ENCODE results near the gene CABLES1. TPM values are rescaled to one million over a fixed set of nuclear protein-coding genes. Genes with fewer than 3 reads are reported as not detected.

The CABLES1 gene
- total and polyA plus RNA-seq, 2 of the 4 experiments (the other 2 are of a cell fraction): 4.7 to 5.7 TPM

DNA sequence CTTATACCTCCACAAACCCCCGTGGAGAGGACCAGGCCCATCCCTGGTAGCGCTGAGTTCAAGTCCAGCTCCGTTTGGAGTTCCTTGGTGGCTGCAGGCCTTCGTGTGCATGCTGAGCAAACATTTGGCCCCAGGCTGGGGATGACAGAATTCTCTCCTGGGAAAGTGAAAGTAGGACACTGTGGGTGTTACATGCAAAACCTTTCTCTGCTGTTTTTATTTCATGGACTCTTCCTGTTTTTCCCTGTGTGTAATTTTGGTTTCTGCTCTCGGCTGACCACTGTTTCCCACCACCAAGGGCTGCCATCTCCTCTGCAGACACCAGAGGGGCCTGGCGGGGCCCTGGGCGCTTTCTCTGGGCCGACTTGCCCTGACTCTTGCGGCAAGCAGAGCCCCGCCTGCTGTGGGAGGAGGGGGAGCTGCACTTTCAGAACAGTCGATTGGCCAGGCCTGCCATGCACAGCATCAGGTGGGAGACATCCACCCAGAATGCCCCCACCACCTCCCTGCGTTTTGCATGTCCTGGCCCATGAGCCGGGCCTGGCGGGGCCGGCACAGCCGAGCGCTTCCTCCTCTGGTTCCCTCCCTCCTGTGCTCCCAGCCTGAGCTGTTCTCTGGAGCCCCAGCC is 102.4 kb downstream of the CABLES1 start:
- 0 out of 2 replicates have a peak overlapping the region, but pooled peaks have one; percentile 8 for H2BK20ac ChIP-seq (ENCODE audit: low read depth, low read length)
- peak; percentile 68 for ATAC-seq (ENCODE audit: low read depth)
- dilution Hi-C loops (cut with HindIII; ENCODE audit: low sequenced_read_pairs, unreplicated experiment): no loop called here
- no peak overlapping the region for H3K23ac ChIP-seq (ENCODE audit: low read depth, low read length)
- peaks cover 13% of the 10 kb centered on the region for H3K4me1 ChIP-seq (ENCODE audit: control insufficient read depth, insufficient read depth, low read length)
- peak overlapping the region; percentile 33; the same call in 1 of the 2 replicates for H3K27ac ChIP-seq (ENCODE audit: insufficient read depth, low read length)
- BruUV-seq (replicated peaks): no TSS peak
- no peaks in the 10 kb centered on the region for H3K27me3 ChIP-seq (ENCODE audit: control insufficient read depth, insufficient read depth, low read length)
- no peaks in the 10 kb centered on the region for H4K20me1 ChIP-seq (ENCODE audit: insufficient read depth, low read length)
- intact Hi-C loops (cut with micrococcal nuclease): no loop called here
- H3K18ac ChIP-seq (ENCODE audit: low read depth, low read length): no peak overlapping the region
- ChIA-PET POLR2A (ENCODE audit: unreplicated experiment) (no interaction called here), CTCF (no interaction called here)
- in situ Hi-C loops (cut with MboI; ENCODE audit: low sequenced_read_pairs): no loop called here
- H4K8ac ChIP-seq (ENCODE audit: low read depth in 2 of 2, low read length in 2 of 2): peak overlapping the region in 1 of 2 experiments; percentile 59; a peak in 3 of 4 replicates
- peak overlapping the region; percentile 39; the same call in 1 of the 2 replicates for H3K4me2 ChIP-seq (ENCODE audit: low read depth, low read length)
- H3K9me3 ChIP-seq (ENCODE audit: control insufficient read depth, insufficient read depth, low read length): no peaks in the 10 kb centered on the region
- H2BK5ac ChIP-seq (ENCODE audit: low read depth, low read length, poor library complexity, severe bottlenecking): peak overlapping the region; percentile 18
- peaks cover 46% of the 10 kb centered on the region for H3K36me3 ChIP-seq (ENCODE audit: control insufficient read depth, insufficient read depth, low read length)
- peak overlapping the region; percentile 20; the same call in 1 of the 2 replicates for H2BK120ac ChIP-seq (ENCODE audit: low read depth, low read length)
- 0 out of 2 replicates have a peak overlapping the region, but pooled peaks have one; percentile 3 for H3K9ac ChIP-seq (ENCODE audit: low read depth, low read length)
- H3K4me3 ChIP-seq (ENCODE audit: insufficient read depth, low read depth, low read length): no peak overlapping the region
- H3K14ac ChIP-seq (replicated peaks; ENCODE audit: low read depth, low read length): 0 out of 2 replicates have a peak overlapping the region, but pooled peaks have one; percentile 59
- H2BK15ac ChIP-seq (ENCODE audit: low read depth, low read length): no peak overlapping the region
- peak overlapping the region; percentile 7 for H3K4ac ChIP-seq (ENCODE audit: low read depth, low read length)
- peak overlapping the region; percentile 32; the same call in 1 of the 2 replicates for H4K5ac ChIP-seq (ENCODE audit: low read depth, low read length)
- H2AK9ac ChIP-seq (replicated peaks; ENCODE audit: low read depth, low read length, poor library complexity): peak overlapping the region; percentile 7
- WGBS, 2 experiments (ENCODE audit: extremely low coverage in 2 of 2, insufficient read length in 1 of 2): no CpG with 5 or more reads among the region's 17 CpGs
- peaks cover 3 to 7% of the 10 kb centered on the region in 2 experiments; a peak in 2 of 4 replicates for H3K79me1 ChIP-seq (ENCODE audit: low read depth in 1 of 2, low read length in 2 of 2)
- peak; percentile 41 for DNase-seq
- peak overlapping the region; percentile 21; the same call in 1 of the 2 replicates for H2AK5ac ChIP-seq (ENCODE audit: low read depth, low read length)
- no peak overlapping the region for H3K56ac ChIP-seq (ENCODE audit: extremely low read depth, insufficient read depth, low read length)
- H3K9me1 ChIP-seq (ENCODE audit: insufficient read depth, low read length): peaks cover 6% of the 10 kb centered on the region
- H4K91ac ChIP-seq (ENCODE audit: insufficient read depth, low read depth, low read length): no peak overlapping the region; the same call in 1 of the 2 replicates
- H2AFZ ChIP-seq (replicated peaks; ENCODE audit: low read length, poor library complexity): peak overlapping the region; percentile 63
- peak; percentile 22; the same call in 1 of the 2 replicates for TF ChIP-seq RAD21 (IDR thresholded peaks at IDR 0.05; ENCODE audit: low read length)
- TF ChIP-seq CEBPB (IDR thresholded peaks at IDR 0.05; ENCODE audit: low read depth, low read length): no peak
- TF ChIP-seq POLR2A (IDR thresholded peaks at IDR 0.05; ENCODE audit: low read depth, low read length): no peak
- TF ChIP-seq FOS (IDR thresholded peaks at IDR 0.05; ENCODE audit: low read depth, low read length): no peak
- TF ChIP-seq, protein P1, sequence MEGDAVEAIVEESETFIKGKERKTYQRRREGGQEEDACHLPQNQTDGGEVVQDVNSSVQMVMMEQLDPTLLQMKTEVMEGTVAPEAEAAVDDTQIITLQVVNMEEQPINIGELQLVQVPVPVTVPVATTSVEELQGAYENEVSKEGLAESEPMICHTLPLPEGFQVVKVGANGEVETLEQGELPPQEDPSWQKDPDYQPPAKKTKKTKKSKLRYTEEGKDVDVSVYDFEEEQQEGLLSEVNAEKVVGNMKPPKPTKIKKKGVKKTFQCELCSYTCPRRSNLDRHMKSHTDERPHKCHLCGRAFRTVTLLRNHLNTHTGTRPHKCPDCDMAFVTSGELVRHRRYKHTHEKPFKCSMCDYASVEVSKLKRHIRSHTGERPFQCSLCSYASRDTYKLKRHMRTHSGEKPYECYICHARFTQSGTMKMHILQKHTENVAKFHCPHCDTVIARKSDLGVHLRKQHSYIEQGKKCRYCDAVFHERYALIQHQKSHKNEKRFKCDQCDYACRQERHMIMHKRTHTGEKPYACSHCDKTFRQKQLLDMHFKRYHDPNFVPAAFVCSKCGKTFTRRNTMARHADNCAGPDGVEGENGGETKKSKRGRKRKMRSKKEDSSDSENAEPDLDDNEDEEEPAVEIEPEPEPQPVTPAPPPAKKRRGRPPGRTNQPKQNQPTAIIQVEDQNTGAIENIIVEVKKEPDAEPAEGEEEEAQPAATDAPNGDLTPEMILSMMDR (conservative IDR thresholded peaks at IDR 0.05; ENCODE audit: low read depth, low read length): 0 out of 2 replicates have a peak, but pooled peaks have one; percentile 18
- no peak for TF ChIP-seq MAFK (IDR thresholded peaks at IDR 0.05; ENCODE audit: low read depth, low read length)
- no peak for TF ChIP-seq RCOR1 (IDR thresholded peaks at IDR 0.05; ENCODE audit: insufficient replicate concordance, low read length)
- TF ChIP-seq MAZ (IDR thresholded peaks at IDR 0.05; ENCODE audit: borderline replicate concordance, low read depth, low read length): no peak
- TF ChIP-seq, protein P2, sequence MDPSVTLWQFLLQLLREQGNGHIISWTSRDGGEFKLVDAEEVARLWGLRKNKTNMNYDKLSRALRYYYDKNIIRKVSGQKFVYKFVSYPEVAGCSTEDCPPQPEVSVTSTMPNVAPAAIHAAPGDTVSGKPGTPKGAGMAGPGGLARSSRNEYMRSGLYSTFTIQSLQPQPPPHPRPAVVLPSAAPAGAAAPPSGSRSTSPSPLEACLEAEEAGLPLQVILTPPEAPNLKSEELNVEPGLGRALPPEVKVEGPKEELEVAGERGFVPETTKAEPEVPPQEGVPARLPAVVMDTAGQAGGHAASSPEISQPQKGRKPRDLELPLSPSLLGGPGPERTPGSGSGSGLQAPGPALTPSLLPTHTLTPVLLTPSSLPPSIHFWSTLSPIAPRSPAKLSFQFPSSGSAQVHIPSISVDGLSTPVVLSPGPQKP (IDR thresholded peaks at IDR 0.05; ENCODE audit: borderline replicate concordance, low read depth, low read length): no peak
- TF ChIP-seq, protein P3, sequence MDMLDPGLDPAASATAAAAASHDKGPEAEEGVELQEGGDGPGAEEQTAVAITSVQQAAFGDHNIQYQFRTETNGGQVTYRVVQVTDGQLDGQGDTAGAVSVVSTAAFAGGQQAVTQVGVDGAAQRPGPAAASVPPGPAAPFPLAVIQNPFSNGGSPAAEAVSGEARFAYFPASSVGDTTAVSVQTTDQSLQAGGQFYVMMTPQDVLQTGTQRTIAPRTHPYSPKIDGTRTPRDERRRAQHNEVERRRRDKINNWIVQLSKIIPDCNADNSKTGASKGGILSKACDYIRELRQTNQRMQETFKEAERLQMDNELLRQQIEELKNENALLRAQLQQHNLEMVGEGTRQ (IDR thresholded peaks at IDR 0.05; ENCODE audit: low read depth, low read length): no peak
- TF ChIP-seq MXI1 (IDR thresholded peaks at IDR 0.05; ENCODE audit: borderline replicate concordance, low read depth, low read length): no peak
- TF ChIP-seq RFX5 (IDR thresholded peaks at IDR 0.05; ENCODE audit: low read depth, low read length): no peak
- TF ChIP-seq SMC3 (IDR thresholded peaks at IDR 0.05; ENCODE audit: low read depth, low read length): 0 out of 2 replicates have a peak, but pooled peaks have one; percentile 24
- TF ChIP-seq BHLHE40 (IDR thresholded peaks at IDR 0.05; ENCODE audit: low read depth, low read length): no peak
